IMR-90 (cell line): ENCODE measurements around the gene MAFB. TPM values are rescaled to one million over a fixed set of nuclear protein-coding genes. Genes with fewer than 3 reads are reported as not detected.

Experiments used
- ATAC-seq: fragments of 200-7000 bp; cut with Tn5 transposase; 2 replicates; pipeline ENCODE4 v1.9.1; 2020; ENCODE audit warnings: low read depth, mild to moderate bottlenecking, moderate library complexity
- BruUV-seq: library from RNA; stranded (reverse); fragments of 400-500 nt; replicated peaks from 2 replicates; lab custom pipeline; 2021; lab: Mats Ljungman, UMichigan
- CTCF ChIA-PET: fragments of 300-600 bp; formaldehyde crosslinking; extraction: SDS; loops from one replicate; lab custom pipeline; 2021; ENCODE audit warnings: antibody characterized with exemption; lab: Yijun Ruan, JAX
- POLR2A ChIA-PET: fragments of 300-600 bp; sonication (Branson Sonifier 250); formaldehyde crosslinking; loops from one replicate; lab custom pipeline; 2022; ENCODE audit warnings: antibody characterized with exemption; ENCODE audit not compliant: unreplicated experiment; lab: Charles Lee
- DNase-seq: peaks from one replicate; pipeline ENCODE4 v3.0.0; 2013
- H2AFZ ChIP-seq: replicated peaks from 2 replicates; pipeline ENCODE3; 2013; ENCODE audit warnings: low read length, mild to moderate bottlenecking; ENCODE audit not compliant: poor library complexity
- H2AK5ac ChIP-seq: 2 replicates; pipeline ENCODE4 v1.6.1; 2013; ENCODE audit warnings: low read depth, low read length, inconsistent platforms
- H2AK9ac ChIP-seq: replicated peaks from 2 replicates; pipeline ENCODE3; 2013; ENCODE audit warnings: mild to moderate bottlenecking, low read depth, low read length, moderate library complexity; ENCODE audit not compliant: poor library complexity
- H2BK120ac ChIP-seq: 2 replicates; pipeline ENCODE4 v1.6.1; 2013; ENCODE audit warnings: low read depth, low read length, inconsistent platforms
- H2BK15ac ChIP-seq: 3 replicates; pipeline ENCODE4 v1.6.1; 2013; ENCODE audit warnings: low read depth, low read length, inconsistent platforms
- H2BK20ac ChIP-seq: 2 replicates; pipeline ENCODE4 v1.6.1; 2013; ENCODE audit warnings: low read depth, mild to moderate bottlenecking, inconsistent platforms, low read length, moderate library complexity
- H2BK5ac ChIP-seq: 2 replicates; pipeline ENCODE4 v1.6.1; 2013; ENCODE audit warnings: mild to moderate bottlenecking, low read depth, low read length, inconsistent platforms; ENCODE audit not compliant: poor library complexity, severe bottlenecking
- H3K14ac ChIP-seq: replicated peaks from 2 replicates; pipeline ENCODE4 v1.6.1; 2013; ENCODE audit warnings: low read depth, low read length, inconsistent platforms
- H3K18ac ChIP-seq: 2 replicates; pipeline ENCODE4 v1.6.1; 2013; ENCODE audit warnings: low read depth, low read length, control low read depth
- H3K23ac ChIP-seq: 2 replicates; pipeline ENCODE4 v1.6.1; 2013; ENCODE audit warnings: low read depth, low read length, inconsistent platforms
- H3K27ac ChIP-seq: 2 replicates; pipeline ENCODE4 v1.5.1; 2013; ENCODE audit warnings: mild to moderate bottlenecking, control low read depth, low read length; ENCODE audit not compliant: insufficient read depth
- H3K27me3 ChIP-seq: 2 replicates; pipeline ENCODE4 v1.6.1; 2013; ENCODE audit warnings: low read length; ENCODE audit not compliant: control insufficient read depth, insufficient read depth
- H3K36me3 ChIP-seq: 2 replicates; pipeline ENCODE4 v1.6.1; 2013; ENCODE audit warnings: low read length, mixed read lengths; ENCODE audit not compliant: control insufficient read depth, insufficient read depth
- H3K4ac ChIP-seq: 2 replicates; pipeline ENCODE4 v1.6.1; 2013; ENCODE audit warnings: low read depth, low read length, inconsistent platforms
- H3K4me1 ChIP-seq: 2 replicates; pipeline ENCODE4 v1.6.1; 2013; ENCODE audit warnings: low read length, mixed read lengths; ENCODE audit not compliant: control insufficient read depth, insufficient read depth
- H3K4me2 ChIP-seq: 2 replicates; pipeline ENCODE4 v1.6.1; 2013; ENCODE audit warnings: low read depth, mild to moderate bottlenecking, control low read depth, low read length, moderate library complexity
- H3K4me3 ChIP-seq: 2 replicates; pipeline ENCODE4 v1.5.1; 2013; ENCODE audit warnings: low read depth, mild to moderate bottlenecking, control low read depth, low read length, moderate library complexity; ENCODE audit not compliant: insufficient read depth
- H3K56ac ChIP-seq: 2 replicates; pipeline ENCODE4 v1.6.1; 2013; ENCODE audit warnings: low read length, inconsistent platforms; ENCODE audit not compliant: insufficient read depth; ENCODE audit errors: extremely low read depth
- H3K79me1 ChIP-seq, 2 experiments: 2 replicates each; pipeline ENCODE4 v1.6.1; 2013; ENCODE audit warnings: low read length in 2 of 2, inconsistent platforms in 1 of 2, low read depth in 1 of 2
- H3K9ac ChIP-seq: 2 replicates; pipeline ENCODE4 v1.6.1; 2013; ENCODE audit warnings: low read depth, low read length, control low read depth
- H3K9me1 ChIP-seq: 2 replicates; pipeline ENCODE4 v1.6.1; 2013; ENCODE audit warnings: low read length, inconsistent platforms; ENCODE audit not compliant: insufficient read depth
- H3K9me3 ChIP-seq: 2 replicates; pipeline ENCODE4 v1.6.1; 2013; ENCODE audit warnings: low read length; ENCODE audit not compliant: control insufficient read depth, insufficient read depth
- H4K20me1 ChIP-seq: 2 replicates; pipeline ENCODE4 v1.6.1; 2013; ENCODE audit warnings: low read length, inconsistent platforms; ENCODE audit not compliant: insufficient read depth
- H4K5ac ChIP-seq: 2 replicates; pipeline ENCODE4 v1.6.1; 2013; ENCODE audit warnings: mild to moderate bottlenecking, low read depth, low read length, control low read depth
- H4K8ac ChIP-seq, 2 experiments: 2 replicates each; pipeline ENCODE4 v1.6.1; 2013; ENCODE audit warnings: low read depth in 2 of 2, low read length in 2 of 2, control low read depth in 1 of 2, inconsistent platforms in 1 of 2
- H4K91ac ChIP-seq: 2 replicates; pipeline ENCODE4 v1.6.1; 2013; ENCODE audit warnings: low read depth, low read length, inconsistent platforms; ENCODE audit not compliant: insufficient read depth
- BHLHE40 ChIP-seq: fragments of 150-350 bp; IDR thresholded peaks from 2 replicates; pipeline ENCODE4 v1.6.1; 2016; ENCODE audit warnings: mild to moderate bottlenecking, low read depth, low read length
- CHD1 ChIP-seq: IDR thresholded peaks from 2 replicates; pipeline ENCODE4 v1.6.1; 2012; ENCODE audit warnings: low read depth, low read length, improper control_type of control experiment
- ELK1 ChIP-seq: fragments of 150-350 bp; IDR thresholded peaks from 2 replicates; pipeline ENCODE4 v1.6.1; 2016; ENCODE audit warnings: low read depth, mild to moderate bottlenecking, low read length, moderate library complexity, borderline replicate concordance
- FOS ChIP-seq: fragments of 150-350 bp; IDR thresholded peaks from 2 replicates; pipeline ENCODE4 v1.6.1; 2016; ENCODE audit warnings: low read depth, low read length
- MAFK ChIP-seq: IDR thresholded peaks from 2 replicates; pipeline ENCODE4 v1.6.1; 2012; ENCODE audit warnings: low read depth, low read length, improper control_type of control experiment
- MXI1 ChIP-seq: IDR thresholded peaks from 2 replicates; pipeline ENCODE4 v1.6.1; 2012; ENCODE audit warnings: low read depth, mild to moderate bottlenecking, low read length, moderate library complexity, borderline replicate concordance
- NFE2L2 ChIP-seq: fragments of 150-350 bp; IDR thresholded peaks from 2 replicates; pipeline ENCODE4 v1.6.1; 2016; ENCODE audit warnings: low read depth, mild to moderate bottlenecking, low read length
- POLR2A ChIP-seq: IDR thresholded peaks from 2 replicates; pipeline ENCODE4 v1.6.1; 2012; ENCODE audit warnings: mild to moderate bottlenecking, low read depth, low read length
- RAD21 ChIP-seq: IDR thresholded peaks from 2 replicates; pipeline ENCODE4 v1.6.1; 2012; ENCODE audit warnings: low read length, improper control_type of control experiment
- SMC3 ChIP-seq: fragments of 150-350 bp; IDR thresholded peaks from 2 replicates; pipeline ENCODE4 v1.6.1; 2016; ENCODE audit warnings: low read depth, mild to moderate bottlenecking, antibody characterized with exemption, low read length, moderate library complexity
- USF2 ChIP-seq: fragments of 150-350 bp; IDR thresholded peaks from 2 replicates; pipeline ENCODE4 v1.6.1; 2017; ENCODE audit warnings: mild to moderate bottlenecking, antibody characterized with exemption, low read length, low read depth
- WGBS, 2 experiments: methylation state at CpG; one replicate each; pipeline versions ENCODE4 v1.1.5 to v1.1.7; 2013; ENCODE audit warnings: missing lambda C conversion rate in 2 of 2; ENCODE audit not compliant: insufficient read length in 1 of 2; ENCODE audit errors: extremely low coverage in 2 of 2; 5-methylcytosine and 5-hydroxymethylcytosine counted together
- dilution Hi-C: fragments of 300-500 bp; cut with HindIII; formaldehyde crosslinking; loops from one replicate; pipeline ENCODE4 v1.14.3; 2018; ENCODE audit warnings: low sequenced_read_pairs; ENCODE audit not compliant: unreplicated experiment
- in situ Hi-C: fragments of 300-500 bp; cut with MboI; formaldehyde crosslinking; loops from 3 replicates; pipeline ENCODE4 v1.14.3; 2019; ENCODE audit warnings: low sequenced_read_pairs, inconsistent platforms, mixed read lengths
- intact Hi-C: fragments of 100-400 bp; cut with micrococcal nuclease; formaldehyde crosslinking; loops from 2 replicates; pipeline ENCODE4 v1.10.0; 2022
- polyA plus RNA-seq, 3 experiments: library from polyadenylated mRNA; depleted of rRNA; stranded (reverse); fragments of >200 nt; gene quantifications; 2 replicates each; pipeline ENCODE4 v1.2.3, GENCODE V29; 2012; ENCODE audit warnings: low replicate concordance in 1 of 3
- total RNA-seq: library from RNA; depleted of rRNA; stranded (reverse); fragments of >200 nt; gene quantifications from 2 replicates; pipeline ENCODE4 v1.2.3, GENCODE V29; 2012
- TF ChIP-seq, protein P1 (sequence below): conservative IDR thresholded peaks from 2 replicates; pipeline ENCODE4 v1.5.1; 2012; ENCODE audit warnings: mild to moderate bottlenecking, low read depth, low read length, improper control_type of control experiment

The MAFB gene
- total and polyA plus RNA-seq, 2 of the 4 experiments (the other 2 are of a cell fraction), result 0.07 TPM; not detected in 1

DNA sequence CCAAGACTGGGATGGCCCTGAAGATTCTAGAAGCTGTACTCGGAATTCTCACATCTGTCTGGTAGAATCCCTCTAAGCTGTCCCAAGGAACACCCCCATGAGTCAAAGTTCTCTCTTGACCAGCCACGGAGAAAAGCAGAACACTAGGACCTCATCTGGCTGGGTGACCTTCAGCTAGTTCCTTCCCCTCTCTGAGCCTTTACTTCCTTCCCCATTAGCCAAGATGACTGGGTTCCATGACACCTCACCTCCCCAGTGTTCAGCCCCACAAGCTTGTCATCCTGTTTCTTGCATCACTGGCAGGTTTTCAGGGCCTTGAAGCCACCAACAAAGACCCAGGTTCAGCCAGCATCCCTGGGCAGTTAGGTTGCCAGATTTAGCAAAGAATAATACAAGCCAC is 47.8 kb downstream of the MAFB start:
- Histone ChIP-seq H2AK9ac (no peak overlapping the region), H4K20me1 (no peaks in the 10 kb centered on the region), H2AFZ (no peak overlapping the region), H4K91ac (no peak overlapping the region), H3K23ac (no peak overlapping the region), H3K56ac (no peak overlapping the region), H2AK5ac (no peak overlapping the region), H3K9me1 (no peaks in the 10 kb centered on the region), H4K5ac (no peak overlapping the region), H3K4ac (no peak overlapping the region), H4K8ac (no peak overlapping the region), H3K79me1 (no peaks in the 10 kb centered on the region), H3K4me1 (no peaks in the 10 kb centered on the region), H2BK15ac (no peak overlapping the region), H3K36me3 (no peaks in the 10 kb centered on the region), H3K27me3 (no peaks in the 10 kb centered on the region; the same call in 1 of the 2 replicates), H3K9ac (no peak overlapping the region), H2BK5ac (no peak overlapping the region), H3K9me3 (no peaks in the 10 kb centered on the region), H3K14ac (no peak overlapping the region), H2BK120ac (no peak overlapping the region), H2BK20ac (no peak overlapping the region), H3K27ac (no peak overlapping the region), H3K18ac (no peak overlapping the region), H3K4me2 (no peak overlapping the region), H3K4me3 (no peak overlapping the region)
- 60% methylated on average over 1 of the region's 2 CpGs; no CpG with 5 or more reads in 1 of the 2 experiments for WGBS, 2 experiments
- CTCF ChIA-PET, result no interaction called here
- DNase-seq (no peak), ATAC-seq (no peak)
- in situ Hi-C loops (no loop called here), dilution Hi-C loops (no loop called here), intact Hi-C loops (no loop called here)
- POLR2A ChIA-PET, result no interaction called here
- BruUV-seq, result no TSS peak
- TF ChIP-seq MAFK (no peak), FOS (no peak), BHLHE40 (no peak), SMC3 (no peak), MXI1 (no peak), POLR2A (no peak), CHD1 (no peak), RAD21 (no peak), ELK1 (no peak), NFE2L2 (no peak), USF2 (no peak)
- TF ChIP-seq, protein P1, sequence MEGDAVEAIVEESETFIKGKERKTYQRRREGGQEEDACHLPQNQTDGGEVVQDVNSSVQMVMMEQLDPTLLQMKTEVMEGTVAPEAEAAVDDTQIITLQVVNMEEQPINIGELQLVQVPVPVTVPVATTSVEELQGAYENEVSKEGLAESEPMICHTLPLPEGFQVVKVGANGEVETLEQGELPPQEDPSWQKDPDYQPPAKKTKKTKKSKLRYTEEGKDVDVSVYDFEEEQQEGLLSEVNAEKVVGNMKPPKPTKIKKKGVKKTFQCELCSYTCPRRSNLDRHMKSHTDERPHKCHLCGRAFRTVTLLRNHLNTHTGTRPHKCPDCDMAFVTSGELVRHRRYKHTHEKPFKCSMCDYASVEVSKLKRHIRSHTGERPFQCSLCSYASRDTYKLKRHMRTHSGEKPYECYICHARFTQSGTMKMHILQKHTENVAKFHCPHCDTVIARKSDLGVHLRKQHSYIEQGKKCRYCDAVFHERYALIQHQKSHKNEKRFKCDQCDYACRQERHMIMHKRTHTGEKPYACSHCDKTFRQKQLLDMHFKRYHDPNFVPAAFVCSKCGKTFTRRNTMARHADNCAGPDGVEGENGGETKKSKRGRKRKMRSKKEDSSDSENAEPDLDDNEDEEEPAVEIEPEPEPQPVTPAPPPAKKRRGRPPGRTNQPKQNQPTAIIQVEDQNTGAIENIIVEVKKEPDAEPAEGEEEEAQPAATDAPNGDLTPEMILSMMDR, result no peak
